ENCODE data around the gene PVALB. TPM values are rescaled to one million over a fixed set of nuclear protein-coding genes. Genes with fewer than 3 reads are reported as not detected.

The PVALB gene
- total RNA-seq, 1 donor from 2014 or later: not detected

GRCh38 chr22:36824655-36825054, 7.8 kb upstream of the PVALB start:
- Histone ChIP-seq H3K36me3 (ENCODE audit: control insufficient read depth, insufficient read depth, low read length) (no peaks in the 10 kb centered on the region), H3K4me3 (ENCODE audit: low read depth, low read length) (no peak overlapping the region), H3K27me3 (ENCODE audit: control insufficient read depth, insufficient read depth, low read length) (peaks cover 9% of the 10 kb centered on the region)
- no peak for DNase-seq (ENCODE audit: low read depth)
- no peak for TF ChIP-seq CTCF (IDR thresholded peaks at IDR 0.05; ENCODE audit: insufficient read depth, low read length, poor library complexity, severe bottlenecking)

DNA sequence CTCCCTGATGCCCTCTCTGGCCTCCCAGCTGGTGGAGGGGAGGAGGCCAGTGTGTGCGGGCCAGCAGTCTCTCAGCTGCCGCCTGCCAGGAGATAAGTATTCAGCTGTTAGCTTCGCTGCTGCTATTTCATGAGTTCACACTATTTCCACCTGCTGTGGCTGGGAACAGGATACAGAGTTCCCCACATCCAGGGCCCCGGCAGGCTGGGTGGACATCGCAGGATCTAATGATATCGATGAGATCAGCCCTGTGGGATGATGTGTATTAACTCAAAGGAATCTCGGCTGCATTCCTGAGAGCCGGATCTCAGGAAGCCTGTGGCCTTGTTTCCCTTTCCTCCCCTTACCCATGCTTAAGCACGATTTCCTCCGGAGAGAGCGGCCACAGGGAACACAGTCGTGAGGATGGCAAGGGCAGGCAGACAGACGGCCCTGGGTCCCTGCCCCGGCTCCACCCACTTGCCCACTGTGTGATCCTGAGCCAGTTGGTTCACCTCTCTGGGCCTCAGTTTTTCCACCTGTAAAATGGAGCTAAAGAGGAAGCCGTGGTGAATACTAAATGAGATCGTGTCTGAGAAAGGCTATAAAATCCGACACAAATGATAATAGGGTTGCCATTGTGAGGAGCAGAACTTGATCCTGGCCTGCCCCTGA, 6.5 kb upstream of the PVALB start:
- DNase-seq (ENCODE audit: low read depth): no peak
- peaks cover 20% of the 10 kb centered on the region for H3K27me3 ChIP-seq (ENCODE audit: control insufficient read depth, insufficient read depth, low read length)

DNA sequence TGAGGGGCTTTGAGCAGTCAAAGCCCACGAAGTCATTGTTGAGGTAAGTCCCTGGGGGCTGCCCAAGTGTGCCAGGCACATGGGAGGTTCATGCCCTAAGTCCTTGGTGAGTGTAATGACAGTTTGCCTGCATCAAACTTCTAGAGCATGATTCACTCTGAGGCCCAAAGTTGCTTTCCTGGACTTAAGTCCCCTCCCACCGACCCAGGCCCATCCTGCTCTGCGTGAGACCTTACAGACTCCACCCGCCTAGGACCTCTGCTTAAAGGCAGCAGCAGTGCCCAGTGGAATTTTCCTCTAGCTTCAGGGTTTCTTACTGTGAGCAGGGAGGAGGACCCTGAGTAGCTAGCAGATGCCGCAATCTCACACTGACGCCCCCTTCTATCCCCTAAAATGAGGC, 5.7 kb upstream of the PVALB start:
- H3K27me3 ChIP-seq (ENCODE audit: control insufficient read depth, insufficient read depth, low read length): peaks cover 27% of the 10 kb centered on the region
- no peaks in the 10 kb centered on the region for H3K36me3 ChIP-seq (ENCODE audit: control insufficient read depth, insufficient read depth, low read length)
- no peak for DNase-seq (ENCODE audit: low read depth)
- no peak for TF ChIP-seq CTCF (IDR thresholded peaks at IDR 0.05; ENCODE audit: insufficient read depth, low read length, poor library complexity, severe bottlenecking)
- H3K4me3 ChIP-seq (ENCODE audit: low read depth, low read length): no peak overlapping the region

More for the DNA sequence above, 6.5 kb upstream of the PVALB start:
- no peak overlapping the region for H3K4me3 ChIP-seq (ENCODE audit: low read depth, low read length)
- H3K36me3 ChIP-seq (ENCODE audit: control insufficient read depth, insufficient read depth, low read length): no peaks in the 10 kb centered on the region
- TF ChIP-seq CTCF (IDR thresholded peaks at IDR 0.05; ENCODE audit: insufficient read depth, low read length, poor library complexity, severe bottlenecking): no peak

GRCh38 chr22:36819112-36819511, 2.3 kb upstream of the PVALB start:
- no peak for TF ChIP-seq CTCF (IDR thresholded peaks at IDR 0.05; ENCODE audit: insufficient read depth, low read length, poor library complexity, severe bottlenecking)
- Histone ChIP-seq H3K36me3 (ENCODE audit: control insufficient read depth, insufficient read depth, low read length) (no peaks in the 10 kb centered on the region), H3K27me3 (ENCODE audit: control insufficient read depth, insufficient read depth, low read length) (peaks cover 60% of the 10 kb centered on the region), H3K4me3 (ENCODE audit: low read depth, low read length) (no peak overlapping the region)
- DNase-seq (ENCODE audit: low read depth): no peak

- no peak for DNase-seq (ENCODE audit: low read depth)
- no peak overlapping the region for H3K4me3 ChIP-seq (ENCODE audit: low read depth, low read length)
Measured at GRCh38 chr22:36818010-36818642, 1.3 kb upstream of the PVALB start.

More at GRCh38 chr22:36818010-36818642, 1.3 kb upstream of the PVALB start:
- H3K36me3 ChIP-seq (ENCODE audit: control insufficient read depth, insufficient read depth, low read length): no peaks in the 10 kb centered on the region
- TF ChIP-seq CTCF (IDR thresholded peaks at IDR 0.05; ENCODE audit: insufficient read depth, low read length, poor library complexity, severe bottlenecking): no peak
- H3K27me3 ChIP-seq (ENCODE audit: control insufficient read depth, insufficient read depth, low read length): peaks cover 67% of the 10 kb centered on the region
